ENCODE data around the gene TPH2. TPM values are rescaled to one million over a fixed set of nuclear protein-coding genes. Genes with fewer than 3 reads are reported as not detected.

The TPH2 gene
- total RNA-seq, 1 experiment from 2014 or later: not detected

GRCh38 chr12:72030277-72030676 lies 91.6 kb downstream of the TPH2 start:
- TF ChIP-seq, protein P1, sequence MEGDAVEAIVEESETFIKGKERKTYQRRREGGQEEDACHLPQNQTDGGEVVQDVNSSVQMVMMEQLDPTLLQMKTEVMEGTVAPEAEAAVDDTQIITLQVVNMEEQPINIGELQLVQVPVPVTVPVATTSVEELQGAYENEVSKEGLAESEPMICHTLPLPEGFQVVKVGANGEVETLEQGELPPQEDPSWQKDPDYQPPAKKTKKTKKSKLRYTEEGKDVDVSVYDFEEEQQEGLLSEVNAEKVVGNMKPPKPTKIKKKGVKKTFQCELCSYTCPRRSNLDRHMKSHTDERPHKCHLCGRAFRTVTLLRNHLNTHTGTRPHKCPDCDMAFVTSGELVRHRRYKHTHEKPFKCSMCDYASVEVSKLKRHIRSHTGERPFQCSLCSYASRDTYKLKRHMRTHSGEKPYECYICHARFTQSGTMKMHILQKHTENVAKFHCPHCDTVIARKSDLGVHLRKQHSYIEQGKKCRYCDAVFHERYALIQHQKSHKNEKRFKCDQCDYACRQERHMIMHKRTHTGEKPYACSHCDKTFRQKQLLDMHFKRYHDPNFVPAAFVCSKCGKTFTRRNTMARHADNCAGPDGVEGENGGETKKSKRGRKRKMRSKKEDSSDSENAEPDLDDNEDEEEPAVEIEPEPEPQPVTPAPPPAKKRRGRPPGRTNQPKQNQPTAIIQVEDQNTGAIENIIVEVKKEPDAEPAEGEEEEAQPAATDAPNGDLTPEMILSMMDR (IDR thresholded peaks at IDR 0.05; ENCODE audit: unreplicated experiment): no peak
- H3K36me3 Mint-ChIP-seq (ENCODE audit: insufficient read depth, unreplicated experiment): no peaks in the 10 kb centered on the region
- intact Hi-C loops (cut with micrococcal nuclease): no loop called here
- no peak overlapping the region for H3K27ac Mint-ChIP-seq (ENCODE audit: low read depth, unreplicated experiment)
- peaks cover 7% of the 10 kb centered on the region for H3K4me1 Mint-ChIP-seq (ENCODE audit: insufficient read depth, unreplicated experiment)
- BruUV-seq (replicated peaks): no TSS peak
- no peak overlapping the region for H3K4me3 Mint-ChIP-seq (ENCODE audit: unreplicated experiment)
- ChIA-PET POLR2A (no interaction called here), CTCF (interaction anchor here (1.5 kb wide), 1 partner anchor 12 kb away, joined by 5 read pairs; no protein-coding TSS in a partner anchor)
- DNase-seq (ENCODE audit: unreplicated experiment): no peak
- no peaks in the 10 kb centered on the region for H3K9me3 Mint-ChIP-seq (ENCODE audit: unreplicated experiment)
- H3K27me3 Mint-ChIP-seq (ENCODE audit: insufficient read depth, unreplicated experiment): peaks cover 33% of the 10 kb centered on the region

DNA sequence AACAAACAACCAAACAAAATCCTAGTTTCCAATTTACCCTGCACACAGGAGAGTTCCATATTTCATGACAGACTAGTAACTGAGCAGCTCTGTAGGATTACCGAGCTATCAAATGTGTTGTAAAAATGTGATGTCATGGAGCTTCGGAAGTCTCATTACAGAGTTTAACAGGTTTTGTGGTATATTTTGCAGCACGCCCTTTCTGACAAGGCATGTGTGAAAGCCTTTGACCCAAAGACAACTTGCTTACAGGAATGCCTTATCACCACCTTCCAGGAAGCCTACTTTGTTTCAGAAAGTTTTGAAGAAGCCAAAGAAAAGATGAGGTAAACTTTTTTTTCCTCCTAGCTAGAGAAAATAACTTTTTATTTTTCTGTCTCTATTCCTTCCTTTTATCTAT lies 92.4 kb downstream of the TPH2 start:
- intact Hi-C loops (cut with micrococcal nuclease): no loop called here
- no peak overlapping the region for H3K4me3 Mint-ChIP-seq (ENCODE audit: unreplicated experiment)
- H3K9me3 Mint-ChIP-seq (ENCODE audit: unreplicated experiment): no peaks in the 10 kb centered on the region
- CTCF ChIA-PET: interaction anchor here (1.5 kb wide), 1 partner anchor 13 kb away, joined by 5 read pairs; no protein-coding TSS in a partner anchor
- no peak overlapping the region for H3K27ac Mint-ChIP-seq (ENCODE audit: low read depth, unreplicated experiment)
- POLR2A ChIA-PET: no interaction called here
- H3K27me3 Mint-ChIP-seq (ENCODE audit: insufficient read depth, unreplicated experiment): peaks cover 40% of the 10 kb centered on the region
- no peaks in the 10 kb centered on the region for H3K36me3 Mint-ChIP-seq (ENCODE audit: insufficient read depth, unreplicated experiment)
- TF ChIP-seq, protein P1 (IDR thresholded peaks at IDR 0.05; ENCODE audit: unreplicated experiment): no peak
- no peaks in the 10 kb centered on the region for H3K4me1 Mint-ChIP-seq (ENCODE audit: insufficient read depth, unreplicated experiment)
- no TSS peak for BruUV-seq (replicated peaks)
- no peak for DNase-seq (ENCODE audit: unreplicated experiment)

DNA sequence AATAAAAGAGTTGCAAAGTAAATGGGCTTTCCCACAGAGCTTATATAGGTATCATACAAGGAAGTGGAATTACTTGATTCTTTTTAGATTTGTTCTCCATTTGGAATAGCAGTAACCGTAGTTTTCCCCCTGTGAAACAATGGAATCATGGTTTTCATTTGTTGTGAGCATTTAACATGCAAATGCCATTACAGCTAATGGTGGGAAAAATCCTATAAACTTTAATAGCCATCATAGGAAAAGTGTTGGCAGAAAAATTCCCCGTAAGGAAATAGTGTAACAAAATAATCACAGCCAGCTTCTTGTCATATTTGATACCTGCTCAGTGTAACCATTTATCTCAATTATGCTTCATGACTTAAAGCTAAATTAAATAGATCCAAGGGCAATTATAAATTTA lies 95.3 kb downstream of the TPH2 start:
- peaks cover under 1% of the 10 kb centered on the region for H3K9me3 Mint-ChIP-seq (ENCODE audit: unreplicated experiment)
- intact Hi-C loops (cut with micrococcal nuclease): no loop called here
- CTCF ChIA-PET: interaction anchor here (0.6 to 1.2 kb wide), 2 partner anchors 15 to 21 kb away, joined by 3 to 4 read pairs; no protein-coding TSS in a partner anchor

GRCh38 chr12:72035625-72036024 lies 97.0 kb downstream of the TPH2 start:
- TF ChIP-seq, protein P1 (IDR thresholded peaks at IDR 0.05; ENCODE audit: unreplicated experiment): no peak
- no TSS peak for BruUV-seq (replicated peaks)
- H3K27ac Mint-ChIP-seq (ENCODE audit: low read depth, unreplicated experiment): no peak overlapping the region
- no peak for DNase-seq (ENCODE audit: unreplicated experiment)
- ChIA-PET POLR2A (no interaction called here), CTCF (interaction anchor here (0.7 kb wide), 1 partner anchor 252 kb away, joined by 4 read pairs; no protein-coding TSS in a partner anchor)
- H3K4me1 Mint-ChIP-seq (ENCODE audit: insufficient read depth, unreplicated experiment): no peaks in the 10 kb centered on the region
- intact Hi-C loops (cut with micrococcal nuclease): no loop called here
- peaks cover 8% of the 10 kb centered on the region for H3K9me3 Mint-ChIP-seq (ENCODE audit: unreplicated experiment)
- no peaks in the 10 kb centered on the region for H3K36me3 Mint-ChIP-seq (ENCODE audit: insufficient read depth, unreplicated experiment)
- H3K27me3 Mint-ChIP-seq (ENCODE audit: insufficient read depth, unreplicated experiment): peaks cover 40% of the 10 kb centered on the region
- H3K4me3 Mint-ChIP-seq (ENCODE audit: unreplicated experiment): no peak overlapping the region

More for the DNA sequence above, 95.3 kb downstream of the TPH2 start:
- H3K27me3 Mint-ChIP-seq (ENCODE audit: insufficient read depth, unreplicated experiment): peaks cover 40% of the 10 kb centered on the region
- no peak overlapping the region for H3K27ac Mint-ChIP-seq (ENCODE audit: low read depth, unreplicated experiment)
- POLR2A ChIA-PET: no interaction called here
- H3K4me3 Mint-ChIP-seq (ENCODE audit: unreplicated experiment): no peak overlapping the region
- no peaks in the 10 kb centered on the region for H3K36me3 Mint-ChIP-seq (ENCODE audit: insufficient read depth, unreplicated experiment)
- no TSS peak for BruUV-seq (replicated peaks)
- DNase-seq (ENCODE audit: unreplicated experiment): no peak
- TF ChIP-seq, protein P1 (IDR thresholded peaks at IDR 0.05; ENCODE audit: unreplicated experiment): no peak
- H3K4me1 Mint-ChIP-seq (ENCODE audit: insufficient read depth, unreplicated experiment): no peaks in the 10 kb centered on the region

Measured in MCF 10A (cell line).